NCI-H187 (cell line): ENCODE results near the gene RAVER2.
"Not testable (repeated sequence)": the region's sequence is repeated elsewhere in the genome, so short reads cannot be mapped to it uniquely, and the experiment has no call there.

Experiments
- DNase-seq, 2 experiments: peaks; one replicate each; lab custom pipeline; 2025; lab: John Stamatoyannopoulos, UW

The RAVER2 gene

DNA sequence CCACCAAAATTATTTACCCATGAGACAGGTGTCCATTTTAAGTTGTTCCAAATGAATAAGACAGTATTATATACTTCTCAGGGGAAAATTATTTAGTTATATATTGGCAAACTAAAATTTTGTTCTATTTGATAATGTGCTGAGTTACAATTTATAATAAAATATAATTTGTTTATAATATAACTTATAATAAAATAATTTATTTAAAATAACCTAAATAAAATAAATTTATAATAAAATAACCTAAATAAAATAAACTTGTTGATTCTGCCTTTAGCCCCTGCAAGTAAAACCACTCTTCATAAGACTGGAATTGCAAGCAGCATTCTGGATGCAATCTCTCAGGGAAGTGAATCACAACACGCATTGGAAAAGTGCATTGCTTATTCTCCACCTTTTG, 69.6 kb downstream of the RAVER2 start:
- DNase-seq = no peak

DNA sequence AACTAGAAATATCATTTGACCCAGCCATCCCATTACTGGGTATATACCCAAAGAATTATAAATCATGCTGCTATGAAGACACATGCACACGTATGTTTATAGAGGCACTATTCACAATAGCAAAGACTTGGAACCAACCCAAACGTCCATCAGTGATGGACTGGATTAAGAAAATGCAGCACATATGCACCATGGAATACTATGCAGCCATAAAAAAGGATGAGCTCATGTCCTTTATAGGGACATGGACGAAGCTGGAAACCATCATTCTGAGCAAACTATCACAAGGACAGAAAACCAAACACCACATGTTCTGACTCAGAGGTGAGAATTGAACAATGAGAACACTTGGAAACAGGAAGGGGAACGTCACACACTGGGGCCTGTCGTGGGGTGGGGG, 72.5 kb downstream of the RAVER2 start:
- DNase-seq = not testable (repeated sequence)

DNA sequence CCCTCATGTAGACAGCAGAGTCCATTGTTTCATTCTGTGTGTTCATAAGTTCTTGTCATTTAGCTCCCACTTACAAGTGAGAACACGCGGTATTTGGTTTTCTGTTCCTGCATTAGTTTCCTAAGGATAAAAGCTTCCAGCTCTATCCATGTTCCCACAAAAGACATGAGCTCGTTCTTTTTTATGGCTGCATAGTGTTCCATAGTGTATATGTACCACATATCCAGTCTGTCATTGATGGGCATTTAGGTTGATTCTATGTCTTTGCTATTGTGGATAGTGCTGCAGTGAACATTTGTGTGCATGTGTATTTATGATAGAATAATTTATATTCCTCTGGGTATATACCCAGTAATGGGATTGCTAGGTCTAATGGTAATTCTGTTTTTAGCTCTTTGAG, 75.7 kb downstream of the RAVER2 start:
- DNase-seq = not testable (repeated sequence)

DNA sequence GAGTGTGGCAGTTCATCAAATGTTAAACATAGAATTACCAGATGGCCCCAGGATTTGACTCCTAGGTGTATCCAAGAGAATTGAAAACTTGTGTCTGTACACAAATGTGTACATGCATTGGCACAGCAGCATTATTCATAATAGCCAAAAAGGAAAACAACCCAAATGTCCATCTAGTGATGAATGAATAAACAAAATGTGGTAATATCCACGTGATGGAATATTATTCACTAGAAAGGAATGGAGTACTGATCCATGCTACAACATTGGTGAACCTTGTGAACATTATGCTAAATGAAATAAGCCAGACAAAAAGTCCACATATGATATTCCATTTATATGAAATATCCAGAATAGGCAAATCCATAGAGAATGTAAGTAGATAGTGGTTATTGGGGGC, 77.7 kb downstream of the RAVER2 start:
- DNase-seq = no peak

DNA sequence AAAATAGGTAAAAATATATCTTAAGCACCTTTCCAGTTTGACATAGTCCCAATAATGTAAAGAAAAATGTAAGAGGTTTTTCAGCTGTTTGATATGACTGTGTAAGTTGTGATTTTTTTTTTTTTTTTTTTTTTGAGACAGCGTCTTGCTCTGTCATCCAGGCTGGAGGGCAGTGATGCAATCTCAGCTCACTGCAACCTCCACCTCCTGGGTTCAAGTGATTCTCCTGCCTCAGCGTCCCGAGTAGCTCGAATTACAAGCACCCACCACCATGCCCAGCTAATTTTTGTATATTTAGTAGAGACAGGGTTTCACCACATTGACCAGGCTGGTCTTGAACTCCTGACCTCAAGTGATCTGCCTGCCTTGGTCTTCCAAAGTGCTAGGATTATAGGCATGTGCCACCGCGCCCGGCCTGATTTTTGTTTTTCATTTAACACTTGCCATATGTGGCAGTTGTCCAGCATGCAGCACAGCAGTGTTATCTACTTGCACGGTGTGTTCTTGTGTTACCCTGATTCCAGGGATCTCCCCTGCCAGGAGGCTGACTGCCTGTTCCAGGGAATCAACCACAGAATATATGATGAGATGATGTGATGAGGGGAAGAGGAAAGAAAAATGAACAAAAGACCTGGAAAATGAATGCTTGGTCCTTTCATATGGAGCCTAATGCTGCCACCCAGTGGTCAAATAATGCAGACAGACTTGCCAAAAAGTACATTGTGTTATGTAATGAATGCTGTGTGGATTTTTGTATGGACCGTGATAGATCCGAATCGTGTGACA, 79.0 kb downstream of the RAVER2 start:
- DNase-seq = peak; percentile 5 to 40

DNA sequence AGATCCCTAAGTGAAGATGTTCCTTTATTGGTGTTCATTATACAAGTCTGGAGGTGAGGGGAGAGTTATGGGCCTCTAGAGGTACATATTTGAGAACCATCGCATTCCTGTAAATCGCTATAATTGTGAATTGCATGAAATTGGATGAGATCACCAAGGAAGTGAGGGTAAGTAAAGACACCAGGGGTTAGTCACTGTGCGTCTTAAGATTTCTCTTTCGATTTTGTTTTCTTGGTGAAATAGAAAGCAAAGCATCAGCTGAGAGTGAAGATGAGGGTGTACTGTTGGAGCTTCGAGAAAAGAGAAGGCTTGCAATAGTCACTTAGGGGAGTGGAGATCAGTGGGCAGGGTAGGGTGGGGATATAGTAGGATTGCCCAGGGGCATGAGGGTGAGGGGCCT, 82.1 kb downstream of the RAVER2 start:
- DNase-seq = no peak

DNA sequence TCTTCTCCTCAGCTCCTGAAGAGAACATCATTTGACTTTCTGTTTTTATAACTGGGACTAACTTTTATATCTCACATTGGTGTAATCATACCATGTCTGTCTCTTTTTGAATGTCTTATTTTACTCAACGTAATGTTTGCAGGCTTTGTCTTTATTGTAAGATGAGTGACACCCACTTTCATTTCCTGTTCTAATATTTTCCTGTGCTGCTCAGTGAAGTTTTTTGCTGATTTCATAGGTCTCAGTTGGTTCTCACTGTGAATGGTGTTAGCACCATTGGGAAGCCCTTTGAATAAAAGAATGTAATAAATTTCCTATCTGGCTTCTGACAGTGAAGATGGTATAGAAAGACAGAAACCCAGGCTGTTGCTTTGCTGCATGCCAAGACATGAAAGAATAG, 84.0 kb downstream of the RAVER2 start:
- DNase-seq = no peak

DNA sequence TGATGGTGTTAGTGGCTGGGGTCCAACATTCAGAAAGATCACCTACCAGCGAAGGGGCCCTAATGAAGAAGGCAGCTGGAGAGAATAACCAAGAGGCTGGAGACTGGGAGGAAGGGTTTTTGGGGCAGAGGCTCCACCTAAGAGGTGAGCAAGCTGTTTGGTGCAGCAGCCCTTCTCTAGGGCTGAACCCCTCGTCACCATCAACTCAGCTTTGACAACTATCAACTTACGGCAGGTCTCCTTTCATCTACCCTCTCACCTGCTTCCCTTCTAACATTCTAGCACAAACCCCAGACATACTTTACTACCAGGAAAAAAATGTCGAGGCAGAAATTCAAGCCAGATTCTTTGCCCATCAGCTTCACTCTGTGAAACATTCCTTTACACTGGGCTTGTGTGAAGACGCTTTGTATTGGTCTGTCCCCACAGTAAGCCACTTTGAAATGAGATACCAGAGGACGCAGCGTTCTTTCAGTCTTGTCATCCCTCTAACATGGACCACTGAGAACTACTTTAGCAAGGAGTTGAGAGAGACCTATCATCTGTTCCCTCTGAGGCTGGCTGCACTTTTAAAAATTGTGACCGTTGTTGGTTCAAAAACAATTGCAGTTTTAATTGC, 84.6 kb downstream of the RAVER2 start:
- DNase-seq = no peak

DNA sequence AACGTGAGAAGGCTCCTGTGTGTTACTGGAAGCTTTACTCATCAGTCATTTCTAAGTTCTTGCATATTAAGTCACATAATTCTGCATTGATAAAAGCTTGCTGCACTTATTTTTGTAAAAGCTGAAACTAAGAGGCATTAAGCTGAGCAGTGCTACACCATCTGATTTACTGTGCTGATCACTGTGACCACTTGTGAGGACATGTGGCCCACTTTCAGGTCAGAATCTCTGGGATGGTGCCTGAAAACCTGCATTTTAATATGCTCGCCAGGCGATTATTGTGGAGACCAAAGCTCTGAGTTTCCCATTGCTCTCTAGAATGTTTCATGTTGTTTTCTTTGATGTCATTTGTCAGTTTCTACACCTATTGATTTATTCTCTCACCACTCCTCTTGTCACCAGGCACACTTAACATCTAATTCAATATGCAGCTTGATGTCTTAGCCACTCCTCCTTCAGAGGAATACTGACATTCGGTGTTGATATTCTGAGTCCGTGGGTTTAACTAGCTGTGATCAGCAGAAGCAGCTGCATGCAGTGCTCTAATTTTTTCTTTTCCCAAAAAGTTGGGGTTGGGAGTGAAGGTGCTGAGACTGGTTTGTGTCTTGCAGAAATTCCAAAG, 85.3 kb downstream of the RAVER2 start:
- DNase-seq = no peak

DNA sequence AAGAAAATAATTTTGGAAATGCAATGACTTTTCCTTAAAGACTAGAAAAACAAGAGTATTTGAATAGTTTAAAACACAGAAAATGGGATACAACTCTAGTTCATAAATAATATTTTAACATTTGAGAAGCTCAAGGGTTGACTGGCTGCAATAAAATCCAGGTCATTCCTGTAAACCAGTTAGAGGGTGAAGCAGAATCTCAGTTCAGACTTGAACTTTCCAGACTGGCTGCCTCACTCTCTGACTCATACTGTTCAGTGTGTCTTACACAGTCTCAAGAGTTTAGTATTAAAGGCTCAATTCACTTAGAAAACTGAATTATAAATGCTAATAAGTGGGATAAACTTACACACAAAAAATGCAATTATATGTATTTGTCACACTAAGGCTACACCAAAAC, 89.9 kb downstream of the RAVER2 start:
- DNase-seq = no peak

DNA sequence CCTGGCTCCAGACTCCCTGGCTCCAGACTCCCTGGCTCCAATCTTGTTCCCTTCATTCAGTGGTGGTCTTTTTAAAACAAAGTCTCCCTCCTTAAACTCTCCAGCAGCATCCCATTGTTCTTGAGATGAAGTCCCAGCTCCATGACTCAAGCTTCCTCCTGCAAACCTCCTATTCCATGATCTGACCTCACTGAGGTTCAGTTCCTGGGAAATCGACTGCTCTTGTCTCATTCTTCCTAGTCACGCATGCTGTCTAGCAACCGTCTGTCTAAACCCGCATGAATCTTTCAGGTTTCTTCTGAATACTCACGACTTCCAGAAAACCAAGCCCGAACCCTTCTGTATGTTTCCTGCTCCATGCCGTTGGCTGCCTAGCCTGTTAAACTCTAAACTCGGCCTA, 91.9 kb downstream of the RAVER2 start:
- no peak for DNase-seq

DNA sequence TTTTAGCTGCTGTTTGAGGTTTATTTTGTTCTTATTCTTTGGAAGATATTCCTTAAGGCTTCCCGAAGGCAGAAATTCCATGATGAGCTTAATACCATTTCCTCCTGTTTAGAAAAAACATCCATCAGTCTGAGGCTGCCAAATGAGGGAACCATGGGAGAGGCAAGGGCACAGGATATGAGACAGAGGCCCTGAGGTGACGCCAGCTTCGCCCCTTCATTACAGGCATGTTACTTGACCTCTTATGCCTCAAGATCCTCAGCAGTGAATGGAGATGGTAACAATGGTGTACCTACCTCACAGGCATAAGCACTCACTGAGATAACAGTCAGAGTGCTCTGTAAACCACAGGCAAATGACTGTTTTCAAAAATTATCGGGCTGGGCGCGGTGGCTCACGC, 93.6 kb downstream of the RAVER2 start:
- DNase-seq = no peak

DNA sequence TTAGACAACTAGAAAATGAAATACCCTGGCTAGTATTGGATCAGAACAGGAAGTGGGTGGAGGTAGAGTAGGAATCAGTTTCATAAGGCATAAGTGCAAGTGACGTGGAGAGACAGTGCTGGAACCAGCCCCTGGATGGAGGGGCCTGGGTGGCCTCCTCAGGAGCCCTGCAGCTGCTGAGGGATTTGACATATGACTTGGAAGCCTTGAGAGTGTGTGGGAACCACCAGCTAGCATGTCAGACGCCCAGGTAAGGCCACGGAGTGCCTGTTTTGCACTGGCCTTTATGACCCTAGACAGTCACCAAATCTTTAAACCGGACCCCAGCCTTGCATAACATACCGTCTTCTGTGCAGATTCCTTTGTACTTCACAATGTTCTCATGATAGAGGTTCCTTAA, 94.4 kb downstream of the RAVER2 start:
- no peak for DNase-seq

DNA sequence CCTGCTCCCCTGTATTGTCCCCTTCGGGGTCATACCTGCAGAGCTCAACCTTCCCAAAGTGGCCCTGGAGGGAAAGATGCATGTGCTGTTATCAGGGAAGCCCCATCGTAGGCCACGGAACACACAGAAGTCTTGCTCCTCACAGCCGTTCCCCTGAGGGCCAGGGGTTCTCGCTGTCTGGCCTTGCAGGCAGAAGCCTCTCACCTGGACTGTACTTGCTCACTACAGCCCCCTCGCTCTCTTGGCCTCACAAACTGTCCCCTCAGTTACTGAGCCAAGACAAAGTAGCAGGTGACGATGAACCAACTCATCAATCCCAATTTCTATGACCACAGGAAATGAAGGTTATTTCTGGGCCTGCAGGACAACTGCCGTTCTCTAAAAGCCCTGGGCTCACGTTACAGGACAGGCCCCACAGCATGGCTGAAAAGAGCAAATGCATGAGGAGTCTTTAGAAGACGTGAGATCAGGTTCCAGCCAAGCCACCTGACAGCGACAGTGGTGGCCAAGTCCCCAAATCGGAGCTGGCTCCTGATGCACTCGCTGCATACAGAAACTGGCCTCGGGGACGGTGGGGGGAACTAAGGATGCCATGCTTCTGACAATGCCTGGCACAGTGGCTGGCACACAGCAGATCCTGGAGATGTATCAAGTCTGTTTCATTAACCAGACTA, 95.0 kb downstream of the RAVER2 start:
- no peak for DNase-seq

DNA sequence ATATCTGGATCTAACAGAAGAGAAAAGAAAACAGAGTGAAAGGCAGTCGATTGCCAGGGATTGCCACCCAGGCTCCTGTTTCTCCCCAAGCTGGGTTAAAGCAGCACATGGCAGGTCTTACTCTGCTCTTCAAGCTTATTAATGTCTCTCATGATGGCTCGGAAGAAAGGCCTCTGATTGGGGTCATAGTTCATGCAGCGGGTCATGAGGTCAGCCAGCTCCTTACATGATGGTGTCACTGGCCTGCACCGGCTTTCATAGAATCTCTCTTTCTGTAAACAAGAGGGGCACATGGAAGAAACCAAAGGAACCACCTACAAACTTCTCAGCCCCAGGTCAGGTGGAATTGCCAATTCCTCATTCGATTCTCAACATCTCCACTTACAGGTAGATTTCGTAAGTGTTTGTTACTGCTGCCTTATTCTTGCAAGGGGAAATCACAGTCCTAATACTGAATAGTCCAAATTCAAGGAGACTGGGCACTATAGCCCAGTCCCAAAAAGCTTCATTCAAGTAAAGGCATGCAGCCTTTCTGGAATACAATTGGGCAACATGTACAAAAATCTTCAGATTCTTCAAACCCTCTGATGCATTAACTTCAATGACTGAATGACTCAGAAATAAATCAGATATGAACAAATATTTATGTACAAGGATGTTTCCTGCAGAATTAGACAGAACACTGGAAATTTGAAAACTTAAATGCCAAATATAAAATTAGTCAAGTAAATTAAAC, 96.6 kb downstream of the RAVER2 start:
- no peak for DNase-seq

DNA sequence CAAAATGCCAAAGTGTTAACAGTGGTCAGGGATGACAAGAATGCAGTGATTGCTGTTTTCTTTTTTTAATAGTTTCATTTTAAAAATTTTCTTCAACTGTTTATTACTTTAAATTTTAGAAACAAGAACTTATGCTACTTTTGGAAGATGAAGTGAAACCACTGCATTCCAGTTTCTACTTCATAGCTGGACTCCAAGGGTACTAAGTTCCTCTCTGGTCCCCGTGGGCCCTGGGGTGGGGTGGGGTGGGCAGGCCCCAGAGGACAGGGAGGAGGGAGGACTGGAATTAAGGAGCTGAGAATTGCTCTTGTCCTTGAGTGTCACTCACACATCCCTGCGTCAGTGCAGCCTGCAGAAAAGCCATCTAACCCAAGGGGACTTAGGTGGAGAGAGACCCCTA, 97.3 kb downstream of the RAVER2 start:
- DNase-seq = no peak

DNA sequence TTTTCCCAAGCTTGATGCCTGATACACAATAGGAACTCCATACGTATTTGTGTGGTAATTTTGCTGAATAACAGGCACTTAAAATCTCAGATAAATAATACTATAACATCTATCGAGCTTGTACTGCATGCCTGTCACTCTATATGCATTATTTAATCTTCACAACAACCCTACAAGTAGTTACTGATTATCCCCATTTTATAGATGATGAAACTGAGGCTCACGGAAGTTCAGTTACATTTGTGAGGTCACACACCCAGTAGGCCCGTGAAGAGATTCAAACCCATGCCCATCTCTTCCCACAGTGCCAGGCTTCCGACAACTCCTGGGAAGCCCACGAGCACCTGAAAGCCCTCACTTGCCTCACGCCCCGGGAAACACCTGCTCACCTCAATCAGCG, 98.8 kb downstream of the RAVER2 start:
- DNase-seq = no peak

DNA sequence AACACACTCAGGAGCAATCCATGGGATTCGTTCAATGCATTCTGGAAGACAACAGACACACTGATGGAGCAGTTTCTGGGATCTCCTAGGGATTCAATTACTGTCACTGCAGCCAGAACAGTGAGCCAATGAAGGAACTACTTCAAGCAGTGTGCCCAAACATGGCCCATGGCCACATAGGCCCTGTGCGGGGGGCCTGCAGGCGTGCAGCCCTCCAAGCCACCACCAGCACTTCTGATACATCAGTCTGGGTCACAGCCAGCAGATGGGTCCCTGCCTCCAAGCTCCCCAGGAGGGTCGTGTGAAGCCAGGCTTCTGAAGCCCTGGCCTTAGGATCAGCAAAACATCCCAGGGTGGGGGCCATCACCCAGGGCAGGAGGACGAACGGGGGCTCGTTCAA, 99.3 kb downstream of the RAVER2 start:
- no peak for DNase-seq

DNA sequence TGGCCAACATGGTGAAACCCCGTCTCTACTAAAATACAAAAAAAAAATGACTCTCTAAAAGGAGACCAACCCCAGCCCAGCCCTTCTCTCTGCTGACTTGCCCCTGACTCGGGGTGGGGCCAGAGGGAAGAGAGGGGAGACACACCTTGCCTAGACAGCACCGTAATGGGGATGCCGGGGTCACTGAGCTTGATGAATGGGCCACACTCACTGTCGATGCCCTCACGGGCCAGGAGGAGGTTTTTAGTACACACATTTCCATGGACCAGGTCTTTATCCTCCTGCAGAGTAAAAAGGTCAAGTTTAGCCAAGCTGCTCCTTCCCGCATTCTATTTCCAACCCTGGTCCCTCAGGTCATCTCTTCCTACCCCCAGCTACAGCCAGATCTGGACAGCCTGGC, 99.7 kb downstream of the RAVER2 start:
- DNase-seq = no peak

DNA sequence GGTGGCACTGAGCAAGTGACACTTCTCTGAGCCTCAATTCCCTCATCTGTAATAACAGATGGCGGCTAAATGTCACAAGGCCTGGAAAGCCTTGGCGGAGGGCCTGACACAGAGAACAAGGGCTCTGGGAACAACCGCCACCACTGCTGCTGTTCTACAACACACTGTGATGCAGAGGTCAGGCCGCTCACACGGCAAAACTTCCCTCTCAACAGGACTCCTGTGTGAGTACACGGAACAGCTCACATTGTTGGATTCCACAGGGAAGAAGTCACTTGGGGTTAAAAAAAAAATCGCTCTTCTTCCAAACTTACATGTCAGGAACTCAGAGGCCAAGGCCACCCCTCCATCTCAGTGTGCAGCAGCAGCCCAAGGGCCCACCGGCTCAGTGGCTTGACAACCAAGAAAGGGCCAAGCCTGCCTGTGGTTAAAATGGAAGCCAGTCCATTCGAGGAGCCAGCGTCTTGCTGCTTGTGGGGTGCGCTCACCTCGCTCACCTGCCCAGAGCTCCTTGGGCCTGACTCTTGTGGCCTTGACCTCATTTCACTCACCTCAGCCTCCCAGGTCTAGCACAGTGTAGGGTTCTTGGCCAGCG, 101.1 kb downstream of the RAVER2 start:
- no peak for DNase-seq

DNA sequence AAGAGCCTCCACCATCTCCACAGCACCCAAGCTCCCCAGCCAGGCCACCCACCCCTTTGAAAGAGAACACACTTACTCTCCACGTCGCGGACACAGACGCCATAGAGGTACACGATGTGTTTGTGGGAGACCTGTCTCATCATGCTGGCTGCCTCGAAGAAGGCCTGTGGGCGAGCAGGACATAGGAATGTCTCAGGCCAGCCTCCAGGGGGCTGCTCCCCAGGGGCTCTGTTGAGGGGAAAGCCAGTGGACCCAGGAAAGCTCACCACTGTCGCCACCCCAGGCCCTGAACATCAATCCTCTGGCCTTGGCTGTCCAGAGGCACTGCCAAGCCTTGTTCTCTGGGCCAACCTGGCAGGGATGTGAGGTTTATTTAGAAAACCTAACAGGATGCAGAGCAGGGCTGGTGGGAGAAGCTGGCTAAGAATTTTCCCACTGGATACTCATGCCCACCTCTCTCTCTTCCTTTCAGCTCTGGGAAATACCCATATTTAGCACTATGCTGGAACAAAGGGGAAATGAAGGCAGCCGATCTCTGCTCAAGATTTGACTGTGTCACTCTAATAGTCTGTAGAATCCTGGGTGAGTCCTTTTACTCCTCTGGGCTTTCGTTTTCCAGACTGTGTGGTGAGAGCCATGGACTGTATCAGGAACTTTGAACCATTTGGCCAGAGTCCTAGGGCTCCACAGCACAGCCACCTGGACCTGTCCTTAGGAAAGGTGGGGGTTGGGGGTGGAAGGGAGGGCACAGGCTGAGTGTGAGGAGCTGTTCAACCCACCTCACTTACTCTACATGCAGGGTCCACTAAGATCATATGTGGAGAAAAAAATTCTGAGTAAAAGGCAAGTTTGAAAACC, 101.9 kb downstream of the RAVER2 start:
- no peak for DNase-seq
